H1 (cell line): ENCODE measurements around the gene CD79A. TPM values are rescaled to one million over a fixed set of nuclear protein-coding genes. Genes with fewer than 3 reads are reported as not detected.

Source experiments
- CTCF ChIA-PET: fragments of 300-600 bp; sonication (Branson Sonifier 250); formaldehyde crosslinking; loops from one replicate; lab custom pipeline; 2021; ENCODE audit not compliant: partially characterized antibody; lab: Charles Lee
- POLR2A ChIA-PET: fragments of 300-600 bp; sonication (Branson Sonifier 250); formaldehyde crosslinking; loops from one replicate; lab custom pipeline; 2021; ENCODE audit warnings: inconsistent platforms; ENCODE audit not compliant: partially characterized antibody; lab: Charles Lee
- DNase-seq, 2 experiments: peaks; one replicate each; pipeline versions ENCODE4 v3.0.0 to v3.0.0-alpha.2; 2010 to 2022; ENCODE audit warnings: low spot score in 2 of 2, low read depth in 1 of 2, mixed read lengths in 1 of 2
- FAIRE-seq: peaks from 2 replicates; lab custom pipeline; 2011; peaks lifted over from hg19 to GRCh38; lab: Jason Lieb, UNC
- H2AFZ ChIP-seq: 2 replicates; pipeline ENCODE4 v1.8.1; 2012; ENCODE audit warnings: low read length, inconsistent platforms
- H2AK5ac ChIP-seq: 2 replicates; pipeline ENCODE4 v1.6.1; 2013; ENCODE audit warnings: low read depth, low read length
- H2BK120ac ChIP-seq: replicated peaks from 2 replicates; pipeline ENCODE3; 2013; ENCODE audit warnings: low read depth, low read length, inconsistent platforms
- H2BK12ac ChIP-seq: 2 replicates; pipeline ENCODE4 v1.6.1; 2013; ENCODE audit warnings: low read depth, low read length
- H2BK15ac ChIP-seq: 2 replicates; pipeline ENCODE4 v1.6.1; 2013; ENCODE audit warnings: low read length
- H2BK20ac ChIP-seq: 2 replicates; pipeline ENCODE4 v1.6.1; 2013; ENCODE audit warnings: low read length
- H2BK5ac ChIP-seq: 2 replicates; pipeline ENCODE4 v1.6.1; 2013; ENCODE audit warnings: low read depth, low read length
- H3K14ac ChIP-seq: 2 replicates; pipeline ENCODE4 v1.6.1; 2013; ENCODE audit warnings: inconsistent platforms; ENCODE audit not compliant: insufficient read length
- H3K18ac ChIP-seq: 2 replicates; pipeline ENCODE4 v1.6.1; 2013; ENCODE audit warnings: low read length; ENCODE audit errors: extremely low read depth
- H3K23ac ChIP-seq: 2 replicates; pipeline ENCODE4 v1.6.1; 2013; ENCODE audit warnings: inconsistent platforms; ENCODE audit not compliant: insufficient read length
- H3K23me2 ChIP-seq: 2 replicates; pipeline ENCODE4 v1.6.1; 2013; ENCODE audit warnings: low read depth, low read length
- H3K27ac ChIP-seq: 2 replicates; pipeline ENCODE4 v1.6.1; 2011; ENCODE audit warnings: low read depth, low read length, inconsistent platforms
- H3K27me3 ChIP-seq, 4 experiments: replicated peaks in 1 of 4; 1 replicate in 1 of 4; 2 replicates in 3 of 4; pipeline versions ENCODE4 v1.6.1 to v1.8.1; 2011 to 2013; ENCODE audit warnings: low read length in 3 of 4, mild to moderate bottlenecking in 3 of 4, inconsistent platforms in 2 of 4, mixed read lengths in 2 of 4, moderate library complexity in 1 of 4; ENCODE audit not compliant: control insufficient read depth in 3 of 4, insufficient read depth in 3 of 4; ENCODE audit errors: extremely low read depth in 1 of 4
- H3K36me3 ChIP-seq, 4 experiments: 2 replicates each; pipeline versions ENCODE4 v1.6.1 to v1.8.1; 2011 to 2013; ENCODE audit warnings: mild to moderate bottlenecking in 4 of 4, low read length in 3 of 4, moderate library complexity in 2 of 4, control low read depth in 1 of 4, inconsistent platforms in 1 of 4; ENCODE audit not compliant: insufficient read depth in 4 of 4, control insufficient read depth in 2 of 4
- H3K4ac ChIP-seq: replicated peaks from 2 replicates; pipeline ENCODE3; 2013; ENCODE audit warnings: low read length, low read depth, mixed read lengths, inconsistent platforms; ENCODE audit not compliant: insufficient read length
- H3K4me1 ChIP-seq, 4 experiments: replicated peaks in 1 of 4; 1 replicate in 1 of 4; 2 replicates in 3 of 4; pipeline versions ENCODE4 v1.6.1 to v1.8.1; 2011 to 2013; ENCODE audit warnings: low read length in 3 of 4, inconsistent platforms in 2 of 4, mixed read lengths in 1 of 4; ENCODE audit not compliant: insufficient read depth in 4 of 4, control insufficient read depth in 3 of 4
- H3K4me2 ChIP-seq, 2 experiments: 2 replicates each; pipeline versions ENCODE4 v1.6.1 to v1.8.1; 2011 to 2013; ENCODE audit warnings: low read depth in 2 of 2, low read length in 2 of 2, control low read depth in 1 of 2, inconsistent platforms in 1 of 2, mild to moderate bottlenecking in 1 of 2; ENCODE audit not compliant: insufficient read depth in 1 of 2
- H3K4me3 ChIP-seq, 4 experiments: fragments of 200-600, 300-600 bp in 1 of 4; sonication (generic), shearing (Covaris generic), sonication (Bioruptor Twin) in 1 of 4; 2 replicates each; pipeline versions ENCODE4 v1.5.1 to v1.8.1; 2011 to 2016; ENCODE audit warnings: low read length in 4 of 4, low read depth in 3 of 4, control low read depth in 2 of 4, inconsistent platforms in 2 of 4, mild to moderate bottlenecking in 2 of 4, mixed read lengths in 1 of 4, moderate library complexity in 1 of 4; ENCODE audit not compliant: insufficient read depth in 2 of 4; ENCODE audit errors: extremely low read depth in 1 of 4
- H3K56ac ChIP-seq: replicated peaks from 2 replicates; pipeline ENCODE3; 2013; ENCODE audit warnings: low read depth, mild to moderate bottlenecking, mixed read lengths, low read length, inconsistent platforms; ENCODE audit not compliant: insufficient read length
- H3K79me1 ChIP-seq: 2 replicates; pipeline ENCODE4 v1.6.1; 2013; ENCODE audit warnings: low read depth, low read length, control low read depth
- H3K79me2 ChIP-seq, 2 experiments: 2 replicates each; pipeline versions ENCODE4 v1.6.1 to v1.8.1; 2012 to 2013; ENCODE audit warnings: low read length in 2 of 2, mild to moderate bottlenecking in 2 of 2, inconsistent platforms in 1 of 2; ENCODE audit not compliant: insufficient read depth in 2 of 2, control insufficient read depth in 1 of 2
- H3K9ac ChIP-seq, 4 experiments: replicated peaks in 1 of 4; 1 replicate in 1 of 4; 2 replicates in 3 of 4; pipeline versions ENCODE4 v1.6.1 to v1.8.1; 2011 to 2013; ENCODE audit warnings: low read depth in 3 of 4, low read length in 3 of 4, control low read depth in 2 of 4, mild to moderate bottlenecking in 2 of 4, moderate library complexity in 2 of 4, inconsistent platforms in 1 of 4; ENCODE audit errors: extremely low read depth in 1 of 4
- H3K9me3 ChIP-seq, 2 experiments: 2 replicates each; pipeline versions ENCODE4 v1.6.1 to v1.8.1; 2012 to 2013; ENCODE audit warnings: mild to moderate bottlenecking in 2 of 2, moderate library complexity in 2 of 2, control low read depth in 1 of 2, inconsistent platforms in 1 of 2, low read depth in 1 of 2, low read length in 1 of 2, mixed read lengths in 1 of 2; ENCODE audit not compliant: insufficient read depth in 2 of 2
- H4K20me1 ChIP-seq, 2 experiments: replicated peaks in 1 of 2; 2 replicates each; pipeline versions ENCODE3 to v1.8.1; 2011 to 2013; ENCODE audit warnings: inconsistent platforms in 2 of 2, low read length in 2 of 2, mild to moderate bottlenecking in 1 of 2; ENCODE audit not compliant: insufficient read depth in 2 of 2, control insufficient read depth in 1 of 2
- H4K5ac ChIP-seq: 2 replicates; pipeline ENCODE4 v1.6.1; 2013; ENCODE audit warnings: low read length, low read depth, mixed read lengths, inconsistent platforms; ENCODE audit not compliant: insufficient read length
- H4K8ac ChIP-seq: 2 replicates; pipeline ENCODE4 v1.8.0; 2013; ENCODE audit warnings: mild to moderate bottlenecking, moderate library complexity, low read length, inconsistent platforms; ENCODE audit not compliant: insufficient read depth; ENCODE audit errors: extremely low read depth
- H4K91ac ChIP-seq: replicated peaks from 2 replicates; pipeline ENCODE3; 2013; ENCODE audit warnings: low read length, mixed read lengths, inconsistent platforms; ENCODE audit not compliant: insufficient read length
- BRCA1 ChIP-seq: IDR thresholded peaks from 2 replicates; pipeline ENCODE4 v1.6.1; 2012; ENCODE audit warnings: low read depth, low read length, improper control_type of control experiment
- CBX5 ChIP-seq: fragments of 300-800, 300-1000 bp; sonication (generic); IDR thresholded peaks from 2 replicates; pipeline ENCODE4 v1.7.1; 2016; ENCODE audit warnings: antibody characterized with exemption, low read length, low read depth
- CTCF ChIP-seq, 3 experiments: IDR thresholded peaks; 1 replicate in 2 of 3; 2 replicates in 1 of 3; pipeline versions ENCODE4 v1.5.1 to v1.6.1; 2011; ENCODE audit warnings: low read length in 3 of 3, mild to moderate bottlenecking in 3 of 3, inconsistent platforms in 2 of 3, low read depth in 1 of 3, moderate library complexity in 1 of 3; ENCODE audit not compliant: insufficient read depth in 1 of 3; ENCODE audit errors: control extremely low read depth in 1 of 3
- GTF2F1 ChIP-seq: IDR thresholded peaks from 2 replicates; pipeline ENCODE4 v1.6.1; 2012; ENCODE audit warnings: low read depth, low read length, improper control_type of control experiment, borderline replicate concordance
- KDM4A ChIP-seq: IDR thresholded peaks from one replicate; pipeline ENCODE4 v1.7.1; 2012; ENCODE audit warnings: low read depth, mild to moderate bottlenecking, moderate library complexity, low read length, inconsistent platforms; ENCODE audit not compliant: severe bottlenecking
- RFX5 ChIP-seq: IDR thresholded peaks from 2 replicates; pipeline ENCODE4 v1.6.1; 2011; ENCODE audit warnings: low read depth, low read length, improper control_type of control experiment, borderline replicate concordance
- SP1 ChIP-seq: IDR thresholded peaks from 2 replicates; pipeline ENCODE4 v1.6.1; 2011; ENCODE audit warnings: low read depth, low read length
- SUZ12 ChIP-seq: fragments of 200-600 bp; sonication (generic); IDR thresholded peaks from 2 replicates; pipeline ENCODE4 v1.6.1; 2012; ENCODE audit warnings: mild to moderate bottlenecking, inconsistent platforms, low read length, moderate library complexity, mixed read lengths
- TEAD4 ChIP-seq: IDR thresholded peaks from 2 replicates; pipeline ENCODE4 v1.6.1; 2012; ENCODE audit warnings: low read depth, low read length, inconsistent platforms, mixed read lengths
- WGBS, 2 experiments: shearing (Covaris generic) in 1 of 2; methylation state at CpG; one replicate each; pipeline versions ENCODE4 v1.1.6 to v1.1.7; 2013 to 2015; ENCODE audit warnings: low lambda C conversion rate in 2 of 2, mixed read lengths in 2 of 2, inconsistent platforms in 1 of 2, low coverage in 1 of 2, missing lambda C conversion rate in 1 of 2; ENCODE audit not compliant: insufficient replicate concordance in 2 of 2, insufficient coverage in 1 of 2, insufficient read length in 1 of 2; ENCODE audit errors: extremely low coverage in 1 of 2, missing lambda C conversion rate in 1 of 2; 5-methylcytosine and 5-hydroxymethylcytosine counted together
- polyA plus RNA-seq, 7 experiments: library from polyadenylated mRNA; depleted of rRNA in 3 of 7; stranded (reverse) in 5 of 7; unstranded in 2 of 7; fragments of >200 nt in 5 of 7; fragments of 200-250 nt in 2 of 7; gene quantifications; 1 replicate in 5 of 7; 2 replicates in 1 of 7; 4 replicates in 1 of 7; pipeline versions ENCODE4 v1.2.1 to v1.2.3, GENCODE V29; 2011 to 2013; ENCODE audit warnings: missing spikeins in 2 of 7, mixed read lengths in 2 of 7
- total RNA-seq: library from RNA; stranded (reverse); fragmentation: NEBNext Ultra II Directional; extraction: Animal tissue kit (Norgen Biotek cat#: 25700); gene quantifications from 2 replicates; pipeline ENCODE4 v1.2.1, GENCODE V29; 2021

Gene CD79A
- total and polyA plus RNA-seq, 2 of the 8 experiments (the other 6 are each of a cell fraction or from before 2014, with no cell fraction given) = 0.54 to 0.77 TPM

- Histone ChIP-seq H3K4me3 (no peak overlapping the region), H3K27ac (no peak overlapping the region), H3K9me3 (no peaks in the 10 kb centered on the region), H3K4ac (peak overlapping the region; percentile 53), H2BK120ac (no peak overlapping the region), H3K9ac (no peak overlapping the region), H2BK15ac (peak overlapping the region; percentile 36; the same call in 1 of the 2 replicates), H4K20me1 (peaks cover 4 to 48% of the 10 kb centered on the region in 2 experiments), H3K27me3 (peaks cover 60 to 100% (median 97%) of the 10 kb centered on the region in 4 experiments), H4K5ac (no peak overlapping the region), H4K8ac (no peak overlapping the region; the same call in 1 of the 2 replicates), H3K79me1 (no peaks in the 10 kb centered on the region; the same call in 1 of the 2 replicates), H3K14ac (no peak overlapping the region), H2AFZ (no peak overlapping the region), H3K23me2 (peaks cover 20% of the 10 kb centered on the region), H3K36me3 (no peaks in the 10 kb centered on the region), H3K4me2 (no peak overlapping the region; a peak in 1 of 4 replicates), H3K4me1 (peaks cover 0 to 24% (median 12%) of the 10 kb centered on the region in 4 experiments; a peak in 6 of 7 replicates), H2BK5ac (no peak overlapping the region; the same call in 1 of the 2 replicates), H2BK12ac (peak overlapping the region; percentile 30; the same call in 1 of the 2 replicates), H3K18ac (no peak overlapping the region), H2BK20ac (no peak overlapping the region; the same call in 1 of the 2 replicates), H4K91ac (peak overlapping the region; percentile 65), H2AK5ac (peak overlapping the region; percentile 89), H3K23ac (no peak overlapping the region), H3K79me2 (no peaks in the 10 kb centered on the region), H3K56ac (peak overlapping the region; percentile 100)
- FAIRE-seq (peak; percentile 65), DNase-seq (no peak)
- ChIA-PET CTCF (interaction anchor here (1.6 kb wide), 1 partner anchor 13 kb away, joined by 5 read pairs; no protein-coding TSS in a partner anchor), POLR2A (no interaction called here)
- TF ChIP-seq TEAD4 = no peak
- no peak for TF ChIP-seq KDM4A
- TF ChIP-seq SP1 = no peak
- TF ChIP-seq GTF2F1 = no peak
- no peak for TF ChIP-seq CTCF (IDR thresholded peaks at IDR 0.05; ENCODE audit: control extremely low read depth in 1 of 3, insufficient read depth in 1 of 3, low read depth in 1 of 3, low read length in 3 of 3)
- TF ChIP-seq SUZ12 = no peak
- TF ChIP-seq BRCA1 = no peak
- TF ChIP-seq RFX5 = no peak
- no peak for TF ChIP-seq CBX5
- 90 to 100% methylated on average over 1 to 6 of the region's 6 CpGs for WGBS, 2 experiments
Measured at GRCh38 chr19:41918095-41918494, 41.0 kb downstream of the CD79A start.
